ENCODE results near the gene HSBP1L1.

- no peak for TF ChIP-seq SMC3 (IDR thresholded peaks at IDR 0.05; ENCODE audit: low read length)
- TF ChIP-seq, protein P1, sequence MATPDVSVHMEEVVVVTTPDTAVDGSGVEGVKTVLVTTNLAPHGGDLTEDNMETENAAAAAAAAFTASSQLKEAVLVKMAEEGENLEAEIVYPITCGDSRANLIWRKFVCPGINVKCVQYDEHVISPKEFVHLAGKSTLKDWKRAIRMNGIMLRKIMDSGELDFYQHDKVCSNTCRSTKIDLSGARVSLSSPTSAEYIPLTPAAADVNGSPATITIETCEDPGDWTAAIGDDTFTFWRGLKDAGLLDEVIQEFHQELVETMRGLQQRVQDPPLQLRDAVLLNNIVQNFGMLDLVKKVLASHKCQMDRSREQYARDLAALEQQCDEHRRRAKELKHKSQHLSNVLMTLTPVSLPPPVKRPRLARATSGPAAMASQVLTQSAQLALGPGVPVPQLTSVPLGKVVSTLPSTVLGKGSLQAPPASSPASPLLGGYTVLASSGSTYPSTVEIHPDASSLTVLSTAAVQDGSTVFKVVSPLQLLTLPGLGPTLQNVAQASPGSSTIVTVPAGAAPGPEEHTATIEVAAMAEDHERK (CRISPR knock-in tag; IDR thresholded peaks at IDR 0.05; ENCODE audit: low read depth), result no peak
These were observed 2.1 kb upstream of the HSBP1L1 start for GRCh38 chr18:79962311-79962710.

Measured in HepG2 (cell line).